HEK293T (cell line): ENCODE measurements around the gene FRRS1L.

Experiments
- CTCF ChIA-PET: fragments of 350-600 bp; formaldehyde crosslinking; extraction: SDS; loops from one replicate; lab custom pipeline; 2021; ENCODE audit warnings: antibody characterized with exemption, inconsistent platforms; lab: Yijun Ruan, JAX
- POLR2A ChIA-PET: fragments of 350-600 bp; formaldehyde crosslinking; extraction: SDS; loops from one replicate; lab custom pipeline; 2020; ENCODE audit warnings: antibody characterized with exemption, inconsistent platforms; lab: Yijun Ruan, JAX
- DNase-seq: peaks from one replicate; pipeline ENCODE4 v3.0.0; 2012; ENCODE audit warnings: mixed read lengths; ENCODE audit errors: extremely low spot score
- ARNT ChIP-seq: fragments of 450-650 bp; IDR thresholded peaks from 2 replicates; pipeline ENCODE4 v1.6.1; 2017; ENCODE audit warnings: mild to moderate bottlenecking
- FOXA1 ChIP-seq: fragments of 450-650 bp; IDR thresholded peaks from 2 replicates; pipeline ENCODE4 v1.6.1; 2016; ENCODE audit warnings: mild to moderate bottlenecking
- FOXK2 ChIP-seq: fragments of 450-650 bp; IDR thresholded peaks from 2 replicates; pipeline ENCODE4 v1.6.1; 2016; ENCODE audit warnings: mild to moderate bottlenecking
- FOXM1 ChIP-seq: fragments of 450-650 bp; IDR thresholded peaks from 2 replicates; pipeline ENCODE4 v1.6.1; 2017; ENCODE audit warnings: mild to moderate bottlenecking, borderline replicate concordance
- HDGF ChIP-seq: fragments of 450-650 bp; IDR thresholded peaks from 2 replicates; pipeline ENCODE4 v1.6.1; 2017; ENCODE audit warnings: antibody characterized with exemption, borderline replicate concordance
- L3MBTL2 ChIP-seq: fragments of 450-650 bp; conservative IDR thresholded peaks from 2 replicates; pipeline ENCODE4 v1.6.1; 2016; ENCODE audit warnings: mild to moderate bottlenecking
- LEF1 ChIP-seq: fragments of 450-650 bp; IDR thresholded peaks from 2 replicates; pipeline ENCODE4 v1.6.1; 2017; ENCODE audit warnings: mild to moderate bottlenecking, borderline replicate concordance
- NFRKB ChIP-seq: fragments of 450-650 bp; IDR thresholded peaks from 2 replicates; pipeline ENCODE4 v1.6.1; 2016; ENCODE audit warnings: mild to moderate bottlenecking, moderate library complexity
- PKNOX1 ChIP-seq: fragments of 450-650 bp; IDR thresholded peaks from 2 replicates; pipeline ENCODE4 v1.6.1; 2016
- SP1 ChIP-seq: fragments of 450-650 bp; IDR thresholded peaks from 2 replicates; pipeline ENCODE4 v1.6.1; 2017
- SUZ12 ChIP-seq: fragments of 450-650 bp; IDR thresholded peaks from 2 replicates; pipeline ENCODE4 v1.6.1; 2016; ENCODE audit warnings: mild to moderate bottlenecking
- TARDBP ChIP-seq: fragments of 450-650 bp; IDR thresholded peaks from 2 replicates; pipeline ENCODE4 v1.6.1; 2016
- ZNF384 ChIP-seq: fragments of 450-650 bp; IDR thresholded peaks from 2 replicates; pipeline ENCODE4 v1.6.1; 2016

The FRRS1L gene

GRCh38 chr9:109124121-109124520, 42.9 kb downstream of the FRRS1L start:
- TF ChIP-seq NFRKB (no peak), ARNT (no peak), L3MBTL2 (no peak), FOXA1 (no peak), SP1 (no peak), ZNF384 (no peak), FOXK2 (no peak), FOXM1 (no peak), HDGF (no peak)
- CTCF ChIA-PET: interaction anchor here (0.9 kb wide), 1 partner anchor 19 kb away, joined by 3 read pairs; no protein-coding TSS in a partner anchor
- no peak for DNase-seq
- POLR2A ChIA-PET: no interaction called here

GRCh38 chr9:109122726-109123621, 44.1 kb downstream of the FRRS1L start:
- ChIA-PET CTCF (no interaction called here), POLR2A (no interaction called here)
- TF ChIP-seq HDGF (no peak), NFRKB (no peak), ZNF384 (no peak), LEF1 (no peak), SUZ12 (no peak), L3MBTL2 (no peak), PKNOX1 (peak; percentile 79)
- no peak for DNase-seq

GRCh38 chr9:109121232-109121796, 45.7 kb downstream of the FRRS1L start:
- no peak for DNase-seq
- TF ChIP-seq PKNOX1 (no peak), SUZ12 (no peak), ZNF384 (no peak), FOXA1 (no peak), TARDBP (no peak), L3MBTL2 (no peak)
- POLR2A ChIA-PET: interaction anchor here (1.8 to 4.0 kb wide), 3 partner anchors 8 to 18 kb away, joined by 8 to 29 read pairs (median 11); no protein-coding TSS in a partner anchor
- CTCF ChIA-PET: no interaction called here

- ChIA-PET CTCF (no interaction called here), POLR2A (interaction anchor here (1.2 to 4.0 kb wide), 7 partner anchors 9 to 198 kb away, joined by 3 to 29 read pairs (median 4); no protein-coding TSS in a partner anchor)
- TF ChIP-seq L3MBTL2 (0 out of 2 replicates have a peak, but pooled peaks have one; percentile 55), PKNOX1 (peak; percentile 45), ZNF384 (no peak), FOXM1 (peak; percentile 32; the same call in 1 of the 2 replicates)
Observed at GRCh38 chr9:109120204-109120789, 46.8 kb downstream of the FRRS1L start.

GRCh38 chr9:109119439-109120203, 47.4 kb downstream of the FRRS1L start, which contains the start of gene TMEM245:
TSS of gene TMEM245 (minus strand) at chr9:109119947. CDS start at chr9:109119913, 34 bp downstream.
- DNase-seq: peak; percentile 86
- ChIA-PET POLR2A (interaction anchor here (0.8 to 4.0 kb wide), 8 partner anchors 10 to 198 kb away, joined by 3 to 29 read pairs (median 4); no protein-coding TSS in a partner anchor), CTCF (no interaction called here)
- peak; percentile 74; the same call in 1 of the 2 replicates for TF ChIP-seq SUZ12
- no peak for TF ChIP-seq L3MBTL2
- no peak for TF ChIP-seq FOXK2
- TF ChIP-seq PKNOX1: peak; percentile 83

More at GRCh38 chr9:109120204-109120789, 46.8 kb downstream of the FRRS1L start:
- no peak for DNase-seq
